ENCODE measurements around the gene STAG1. TPM values are rescaled to one million over a fixed set of nuclear protein-coding genes. Genes with fewer than 3 reads are reported as not detected.

The STAG1 gene
- polyA plus RNA-seq, 1 donor from 2014 or later = 30.8 TPM

DNA sequence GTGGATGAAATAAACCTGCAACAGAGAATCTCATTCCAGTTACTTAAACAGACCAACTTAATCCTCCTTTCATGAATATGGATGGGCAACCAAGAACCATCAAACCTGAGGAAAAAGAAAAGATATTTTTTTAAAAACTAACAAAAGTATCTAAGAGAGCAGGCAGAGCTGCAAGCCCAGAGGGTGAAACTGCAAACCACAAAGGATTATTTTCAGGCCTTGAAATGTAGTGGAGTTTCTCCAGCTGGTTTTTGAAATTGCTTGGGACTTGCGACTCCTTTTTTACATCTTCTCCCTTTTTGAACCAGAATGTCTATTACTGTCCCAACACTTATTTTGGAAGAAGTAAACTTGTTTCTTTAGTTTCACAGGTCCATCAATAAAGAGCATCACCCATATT lies 87.4 kb downstream of the STAG1 start:
- Histone ChIP-seq H3K4me2 (ENCODE audit: low read length) (no peak overlapping the region), H3F3A (ENCODE audit: insufficient read depth, low read length, poor library complexity, severe bottlenecking) (no peaks in the 10 kb centered on the region), H3K79me2 (replicated peaks; ENCODE audit: insufficient read depth, low read length) (peaks cover 43% of the 10 kb centered on the region), H3K4me3 (ENCODE audit: low read length) (no peak overlapping the region), H3K9ac (ENCODE audit: low read length) (no peak overlapping the region), H4K20me1 (ENCODE audit: insufficient read depth) (no peaks in the 10 kb centered on the region), H3K9me3 (ENCODE audit: low read length) (no peaks in the 10 kb centered on the region), H3K27ac (ENCODE audit: low read length) (no peak overlapping the region), H3K36me3 (ENCODE audit: insufficient read depth, low read length) (no peaks in the 10 kb centered on the region), H2AFZ (ENCODE audit: low read depth, low read length) (no peak overlapping the region), H3K9me2 (ENCODE audit: insufficient read depth, low read length) (no peaks in the 10 kb centered on the region), H3K27me3 (ENCODE audit: insufficient read depth, low read depth, low read length) (no peaks in the 10 kb centered on the region)
- no peak for TF ChIP-seq REST (IDR thresholded peaks at IDR 0.05; ENCODE audit: borderline replicate concordance)
- TF ChIP-seq EP300 (conservative IDR thresholded peaks at IDR 0.05; ENCODE audit: poor library complexity, severe bottlenecking) = no peak
- TF ChIP-seq RAD21 (conservative IDR thresholded peaks at IDR 0.05) = no peak
- no peak for TF ChIP-seq TAF1 (IDR thresholded peaks at IDR 0.05; ENCODE audit: low read depth)
- TF ChIP-seq EZH2 (IDR thresholded peaks at IDR 0.05; ENCODE audit: borderline replicate concordance, insufficient read depth, low read length, poor library complexity, severe bottlenecking) = no peak
- TF ChIP-seq POLR2AphosphoS5 (IDR thresholded peaks at IDR 0.05) = no peak
- TF ChIP-seq MXI1 (conservative IDR thresholded peaks at IDR 0.05; ENCODE audit: poor library complexity, severe bottlenecking) = no peak

- Histone ChIP-seq H2AFZ (ENCODE audit: low read depth, low read length) (no peak overlapping the region), H3K36me3 (ENCODE audit: insufficient read depth, low read length) (no peaks in the 10 kb centered on the region), H3K27ac (ENCODE audit: low read length) (no peak overlapping the region), H3K9me3 (ENCODE audit: low read length) (no peaks in the 10 kb centered on the region), H3K79me2 (replicated peaks; ENCODE audit: insufficient read depth, low read length) (peaks cover 62% of the 10 kb centered on the region), H3F3A (ENCODE audit: insufficient read depth, low read length, poor library complexity, severe bottlenecking) (no peaks in the 10 kb centered on the region), H3K9me2 (ENCODE audit: insufficient read depth, low read length) (no peaks in the 10 kb centered on the region), H3K27me3 (ENCODE audit: insufficient read depth, low read depth, low read length) (no peaks in the 10 kb centered on the region), H3K4me2 (ENCODE audit: low read length) (no peak overlapping the region), H3K4me3 (ENCODE audit: low read length) (no peak overlapping the region), H4K20me1 (ENCODE audit: insufficient read depth) (no peaks in the 10 kb centered on the region), H3K9ac (ENCODE audit: low read length) (no peak overlapping the region)
- TF ChIP-seq MXI1 (conservative IDR thresholded peaks at IDR 0.05; ENCODE audit: poor library complexity, severe bottlenecking) (no peak), REST (IDR thresholded peaks at IDR 0.05; ENCODE audit: borderline replicate concordance) (no peak), EZH2 (IDR thresholded peaks at IDR 0.05; ENCODE audit: borderline replicate concordance, insufficient read depth, low read length, poor library complexity, severe bottlenecking) (no peak), EP300 (conservative IDR thresholded peaks at IDR 0.05; ENCODE audit: poor library complexity, severe bottlenecking) (no peak), CTCF (IDR thresholded peaks at IDR 0.05; ENCODE audit: poor library complexity, severe bottlenecking) (no peak), POLR2AphosphoS5 (IDR thresholded peaks at IDR 0.05) (no peak)
Measured at GRCh38 chr3:136661282-136661681, 90.9 kb downstream of the STAG1 start.

Data from neural cell (in vitro differentiated cells).